ENCODE measurements around the gene VPS37B. TPM values are rescaled to one million over a fixed set of nuclear protein-coding genes. Genes with fewer than 3 reads are reported as not detected.
"Not testable (repeated sequence)": the region's sequence is repeated elsewhere in the genome, so short reads cannot be mapped to it uniquely, and the experiment has no call there.

VPS37B gene
- total and polyA plus RNA-seq, 2 donors (not counting 3 experiments of a cell fraction or from before 2014, with no cell fraction given) = 39.5 to 45.9 TPM

GRCh38 chr12:122908915-122909314, 13.0 kb upstream of the VPS37B start:
- Histone ChIP-seq H3K27me3 (ENCODE audit: control insufficient read depth in 2 of 2, insufficient read depth in 2 of 2, low read length in 2 of 2) (peaks cover under 1 to 1% of the 10 kb centered on the region in 2 experiments), H3K4me1 (ENCODE audit: control insufficient read depth, extremely low read depth, insufficient read depth, low read length) (no peaks in the 10 kb centered on the region), H3K36me3 (ENCODE audit: control insufficient read depth in 2 of 2, extremely low read depth in 1 of 2, insufficient read depth in 2 of 2, low read length in 2 of 2) (no peaks in the 10 kb centered on the region), H3K4me3 (replicated peaks in 1 of 3; ENCODE audit: insufficient read depth in 1 of 3, low read depth in 1 of 3, low read length in 3 of 3) (no peak overlapping the region), H3K9me1 (replicated peaks; ENCODE audit: control insufficient read depth, extremely low read depth, insufficient read depth, low read length) (no peaks in the 10 kb centered on the region), H4K20me1 (replicated peaks; ENCODE audit: control insufficient read depth, extremely low read depth, insufficient read depth, low read length) (no peaks in the 10 kb centered on the region), H3K27ac (ENCODE audit: insufficient read depth, low read depth, low read length) (no peak overlapping the region), H3K9ac (replicated peaks; ENCODE audit: extremely low read depth, insufficient read depth, low read length) (no peak overlapping the region), H3K79me2 (ENCODE audit: control insufficient read depth, insufficient read depth, low read length) (no peaks in the 10 kb centered on the region), H2AFZ (ENCODE audit: low read depth, low read length) (no peak overlapping the region), H3K9me3 (replicated peaks; ENCODE audit: control insufficient read depth, insufficient read depth, low read length) (no peaks in the 10 kb centered on the region), H3K4me2 (ENCODE audit: insufficient read depth, low read length) (no peak overlapping the region)
- ChIA-PET CTCF (interaction anchor here (0.6 to 1.1 kb wide), 2 partner anchors 10 to 11 kb away, joined by 5 to 7 read pairs; no protein-coding TSS in a partner anchor), POLR2A (no interaction called here)
- BruUV-seq (replicated peaks) = no TSS peak
- intact Hi-C loops (cut with micrococcal nuclease) = no loop called here
- TF ChIP-seq POLR2AphosphoS5 (IDR thresholded peaks at IDR 0.05; ENCODE audit: insufficient read depth, low read depth, low read length) (no peak), MYC (IDR thresholded peaks at IDR 0.05; ENCODE audit: low read depth, low read length) (no peak)
- no peak for FAIRE-seq
- DNase-seq (ENCODE audit: low read depth, low spot score) = no peak
- dilution Hi-C loops (cut with MboI; ENCODE audit: extremely low pct_ligation_motif_present, low sequenced_read_pairs) = no loop called here

GRCh38 chr12:122905258-122905657, 9.3 kb upstream of the VPS37B start:
- H3K27me3 ChIP-seq (ENCODE audit: control insufficient read depth in 2 of 2, insufficient read depth in 2 of 2, low read length in 2 of 2) = peaks cover 8 to 12% of the 10 kb centered on the region in 2 experiments
- H4K20me1 ChIP-seq (replicated peaks; ENCODE audit: control insufficient read depth, extremely low read depth, insufficient read depth, low read length); H3K9me3 ChIP-seq (replicated peaks; ENCODE audit: control insufficient read depth, insufficient read depth, low read length); DNase-seq (ENCODE audit: low read depth, low spot score); H3K79me2 ChIP-seq (ENCODE audit: control insufficient read depth, insufficient read depth, low read length); dilution Hi-C loops (cut with MboI; ENCODE audit: extremely low pct_ligation_motif_present, low sequenced_read_pairs); H3K4me3 ChIP-seq (replicated peaks in 1 of 3; ENCODE audit: insufficient read depth in 1 of 3, low read depth in 1 of 3, low read length in 3 of 3); H3K9ac ChIP-seq (replicated peaks; ENCODE audit: extremely low read depth, insufficient read depth, low read length); BruUV-seq (replicated peaks); H3K4me1 ChIP-seq (ENCODE audit: control insufficient read depth, extremely low read depth, insufficient read depth, low read length); H2AFZ ChIP-seq (ENCODE audit: low read depth, low read length); POLR2A ChIA-PET; CTCF ChIA-PET; FAIRE-seq; H3K4me2 ChIP-seq (ENCODE audit: insufficient read depth, low read length); H3K36me3 ChIP-seq (ENCODE audit: control insufficient read depth in 2 of 2, extremely low read depth in 1 of 2, insufficient read depth in 2 of 2, low read length in 2 of 2); intact Hi-C loops (cut with micrococcal nuclease); H3K9me1 ChIP-seq (replicated peaks; ENCODE audit: control insufficient read depth, extremely low read depth, insufficient read depth, low read length); H3K27ac ChIP-seq (ENCODE audit: insufficient read depth, low read depth, low read length): not testable (repeated sequence)
